GM19455 (cell line): ENCODE measurements around the gene OGG1.

Source experiments
- ATAC-seq: cut with Tn5 transposase; IDR thresholded peaks from one replicate; pipeline ENCODE4 v1.9.1; 2021; ENCODE audit not compliant: unreplicated experiment

OGG1 gene

DNA sequence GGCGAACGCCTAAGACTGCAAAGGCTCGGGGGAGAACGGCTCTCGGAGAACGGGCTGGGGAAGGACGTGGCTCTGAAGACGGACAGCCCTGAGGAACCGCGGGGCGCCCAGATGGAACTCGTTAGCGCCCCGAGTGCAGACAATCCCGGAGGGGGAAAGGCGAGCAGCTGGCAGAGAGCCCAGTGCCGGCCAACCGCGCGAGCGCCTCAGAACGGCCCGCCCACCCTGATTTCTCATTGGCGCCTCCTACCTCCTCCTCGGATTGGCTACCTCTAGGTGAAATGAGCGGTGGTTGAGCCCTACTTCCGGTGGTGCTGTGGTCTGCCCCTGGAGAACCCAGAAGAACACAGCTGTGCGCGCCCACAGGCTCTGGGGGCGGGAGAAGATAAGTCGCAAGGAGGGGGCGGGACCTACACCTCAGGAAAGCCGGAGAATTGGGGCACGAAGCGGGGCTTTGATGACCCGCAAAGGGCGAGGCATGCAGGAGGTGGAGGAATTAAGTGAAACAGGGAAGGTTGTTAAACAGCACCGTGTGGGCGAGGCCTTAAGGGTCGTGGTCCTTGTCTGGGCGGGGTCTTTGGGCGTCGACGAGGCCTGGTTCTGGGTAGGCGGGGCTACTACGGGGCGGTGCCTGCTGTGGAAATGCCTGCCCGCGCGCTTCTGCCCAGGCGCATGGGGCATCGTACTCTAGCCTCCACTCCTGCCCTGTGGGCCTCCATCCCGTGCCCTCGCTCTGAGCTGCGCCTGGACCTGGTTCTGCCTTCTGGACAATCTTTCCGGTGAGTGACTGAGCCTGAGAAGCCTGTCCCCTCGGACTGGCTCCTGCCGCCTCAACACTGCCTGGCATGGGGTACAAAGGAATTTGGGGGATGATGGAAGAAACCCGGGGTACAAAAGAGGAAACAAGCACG lies at the start of gene OGG1:
TSS of gene OGG1 (plus strand) at position 308 of the 911 bp plus-strand sequence. CDS start at position 643, 335 bp downstream.
- peak; percentile 92 for ATAC-seq

DNA sequence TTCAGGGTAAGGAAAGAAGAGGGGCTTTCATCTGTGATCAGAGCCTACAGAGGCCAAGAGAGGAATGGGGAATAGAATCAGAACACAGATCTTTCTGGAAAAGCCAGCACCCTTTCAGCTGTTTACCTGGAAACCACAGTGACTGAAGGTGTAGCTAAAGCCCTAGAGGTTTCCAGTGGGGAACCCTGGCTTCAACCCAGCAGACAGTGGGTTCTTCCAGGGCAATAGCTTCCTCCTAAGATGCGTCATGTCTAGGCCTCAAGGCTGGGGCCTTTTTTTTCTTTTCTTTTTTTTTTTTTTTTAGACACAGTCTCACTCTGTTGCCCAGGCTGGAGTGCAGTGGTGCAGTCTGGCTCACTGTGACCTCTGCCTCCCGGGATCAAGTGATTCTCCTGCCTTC lies 49.2 kb upstream of the OGG1 start:
- no peak for ATAC-seq

DNA sequence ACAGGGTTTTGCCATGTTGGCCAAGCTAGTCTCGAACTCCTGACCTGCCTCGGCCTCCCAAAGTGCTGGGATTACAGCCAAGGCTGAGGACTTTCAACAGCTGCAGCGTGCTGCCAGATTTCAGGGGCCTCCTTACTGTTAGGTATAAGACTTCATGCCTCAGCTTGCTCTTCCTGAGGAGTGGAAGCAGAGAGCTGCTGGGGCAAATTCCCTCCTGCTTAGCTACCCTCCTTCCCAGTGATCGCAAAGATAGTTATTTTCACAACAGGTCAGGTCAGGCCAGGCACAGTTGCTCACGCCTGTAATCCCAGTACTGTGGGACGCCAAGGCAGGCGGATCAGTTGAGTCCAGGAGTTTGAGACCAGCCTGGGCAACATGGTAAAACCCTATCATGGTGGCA lies 48.7 kb upstream of the OGG1 start:
- ATAC-seq = no peak

DNA sequence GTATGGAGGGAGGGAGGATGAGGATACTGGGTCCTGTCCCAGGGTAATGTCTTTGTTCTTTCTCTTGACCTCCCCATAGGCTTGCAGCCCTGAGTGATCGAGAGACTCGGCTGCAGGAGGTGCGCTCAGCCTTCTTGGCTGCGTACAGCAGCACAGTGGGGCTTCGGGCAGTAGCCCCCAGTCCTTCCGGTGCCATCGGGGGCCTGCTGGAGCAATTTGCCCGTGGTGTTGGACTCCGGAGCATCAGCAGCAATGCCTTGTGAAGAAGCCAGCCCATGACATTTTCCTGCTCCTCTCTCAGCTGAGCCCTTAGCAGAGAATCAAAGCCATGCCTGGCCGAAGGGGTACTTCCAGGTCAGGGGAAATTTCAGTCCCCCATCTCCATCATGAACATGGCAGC lies 48.0 kb upstream of the OGG1 start:
- ATAC-seq = no peak

DNA sequence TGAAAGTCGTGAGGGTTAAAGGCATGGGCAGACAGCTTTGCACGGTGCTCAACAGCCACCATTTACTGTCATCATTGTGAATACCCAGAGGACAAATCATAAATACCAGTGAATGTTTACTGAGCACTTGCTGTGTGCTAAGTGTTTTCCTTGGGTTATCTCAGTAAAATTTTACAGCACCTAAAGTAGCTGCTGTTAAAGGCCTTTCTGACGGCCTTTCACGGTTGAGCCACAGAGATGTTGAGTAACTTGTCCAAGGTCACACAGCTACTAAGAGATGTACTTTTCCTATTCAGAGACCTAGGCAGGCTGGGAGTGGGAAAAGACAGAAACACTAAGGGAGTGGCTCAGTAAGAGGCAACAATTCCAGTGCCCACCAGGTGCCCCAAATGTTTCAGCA lies 46.5 kb upstream of the OGG1 start:
- no peak for ATAC-seq

DNA sequence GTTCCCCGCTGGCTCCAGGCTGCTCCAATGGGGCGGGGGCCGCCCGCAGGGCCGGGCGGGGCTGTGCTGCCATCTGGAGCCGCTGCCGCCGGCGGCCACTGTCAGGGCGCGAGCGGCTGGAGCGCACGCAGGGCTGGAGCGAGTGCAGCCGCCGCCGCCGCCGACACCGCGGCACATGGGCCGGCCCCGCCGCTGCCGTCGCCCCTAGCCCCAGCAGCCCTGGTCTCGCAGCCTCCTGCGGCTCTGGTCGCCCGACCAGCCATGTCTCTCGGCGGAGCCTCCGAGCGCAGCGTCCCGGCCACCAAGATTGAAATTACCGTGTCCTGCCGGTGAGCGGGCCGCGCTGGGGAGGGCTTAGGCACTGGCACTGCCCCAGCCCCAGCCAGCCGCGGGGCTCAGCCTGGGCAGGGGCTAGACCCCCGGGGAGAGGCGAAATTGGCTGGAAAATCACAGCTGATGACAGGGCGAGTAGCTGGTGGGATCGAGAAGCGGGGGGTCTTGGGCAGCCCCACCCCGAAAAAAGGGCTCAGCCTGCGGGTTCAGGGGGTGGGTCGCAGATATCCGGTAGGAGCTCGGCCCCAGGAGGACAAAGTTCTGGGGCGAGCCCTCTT lies 45.9 kb upstream of the OGG1 start, which contains the start of gene CPNE9:
TSS of gene CPNE9 (plus strand) at position 98 of the 611 bp plus-strand sequence. CDS start at position 262, 164 bp downstream.
- no peak for ATAC-seq

DNA sequence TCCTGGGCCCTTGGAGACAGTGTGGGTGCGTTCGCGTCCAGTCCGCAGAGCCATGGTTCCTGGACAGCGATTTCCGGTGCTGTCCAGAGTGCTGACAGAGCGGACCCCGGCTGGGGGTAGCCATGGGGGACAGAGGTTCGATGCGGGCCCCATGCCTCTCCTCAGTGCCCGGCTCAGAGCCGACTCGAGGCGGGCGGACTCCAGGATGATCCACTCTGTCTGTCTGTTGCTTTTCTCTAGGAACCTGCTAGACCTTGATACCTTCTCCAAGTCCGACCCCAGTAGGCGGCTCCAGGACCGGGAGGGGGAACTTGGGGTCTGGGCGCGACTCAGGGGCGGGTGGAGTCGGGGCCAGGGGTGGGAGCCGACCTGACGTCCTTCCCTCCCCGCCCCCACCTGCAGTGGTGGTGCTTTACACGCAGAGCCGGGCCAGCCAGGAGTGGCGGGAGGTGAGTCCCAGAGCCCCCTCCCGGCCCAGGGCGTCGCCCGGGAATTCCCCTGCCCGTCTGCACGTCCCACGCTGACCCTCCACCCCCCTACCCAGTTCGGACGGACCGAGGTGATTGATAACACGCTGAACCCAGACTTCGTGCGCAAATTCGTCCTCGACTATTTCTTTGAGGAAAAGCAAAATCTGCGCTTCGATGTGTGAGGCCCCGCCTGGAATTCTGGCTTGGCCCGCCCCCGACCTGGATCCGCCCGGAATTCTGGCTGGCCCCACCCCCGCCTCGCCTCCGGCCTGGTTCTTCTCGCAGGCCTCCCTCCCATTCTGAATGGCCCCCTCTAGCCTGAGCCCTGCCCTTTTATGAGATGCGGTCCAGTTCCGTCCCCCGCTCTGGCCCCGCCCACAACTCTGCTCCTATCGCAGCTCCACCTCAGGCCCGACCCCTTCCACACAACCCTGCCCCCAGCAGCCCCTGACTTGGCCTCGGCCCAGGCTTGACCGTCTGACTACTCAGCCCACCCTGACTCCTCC lies 45.1 kb upstream of the OGG1 start:
- ATAC-seq = no peak

DNA sequence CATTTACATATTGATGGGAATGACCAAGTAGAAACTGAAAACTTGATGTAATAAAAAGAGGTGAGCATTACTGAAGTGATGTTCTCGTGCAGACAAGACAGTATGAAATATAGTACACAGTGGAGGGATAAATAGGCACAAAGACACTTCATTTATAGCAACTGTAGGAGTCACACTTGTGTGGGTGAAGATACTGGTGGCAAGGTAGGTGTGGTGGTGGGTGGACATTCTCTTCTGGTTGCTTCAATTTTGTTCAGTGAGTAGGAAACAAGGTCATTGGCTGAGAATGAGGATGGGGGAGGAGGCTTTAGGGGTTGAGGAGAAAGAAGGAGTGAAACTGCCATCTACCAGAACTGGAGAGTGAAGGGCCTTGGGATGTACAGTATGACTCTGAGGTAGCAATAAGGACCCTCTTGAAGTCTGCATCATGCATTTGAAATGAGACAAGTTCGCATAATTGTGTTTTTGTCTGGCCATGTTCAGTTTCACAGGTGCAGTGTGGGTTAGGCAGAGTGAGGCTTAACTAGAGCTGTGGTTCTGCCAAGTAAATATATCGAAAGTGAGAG lies 39.5 kb upstream of the OGG1 start:
- ATAC-seq = no peak

DNA sequence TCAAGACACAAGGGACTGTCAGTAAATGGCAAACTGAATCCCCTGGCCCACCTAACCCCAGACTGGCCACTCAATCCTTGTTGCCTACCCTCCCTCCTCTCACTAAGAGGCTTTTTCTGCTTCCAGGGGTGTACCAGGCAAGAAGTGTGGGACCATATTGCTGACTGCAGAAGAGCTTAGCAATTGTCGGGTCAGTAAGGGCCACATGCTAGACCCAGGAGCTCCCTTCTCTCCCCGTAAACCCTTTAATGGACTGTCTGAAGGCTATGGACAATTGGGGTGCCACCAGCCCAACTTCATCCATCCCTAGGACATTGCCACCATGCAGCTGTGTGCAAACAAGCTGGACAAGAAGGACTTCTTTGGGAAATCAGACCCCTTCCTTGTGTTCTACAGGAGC lies 37.3 kb upstream of the OGG1 start:
- ATAC-seq = no peak

DNA sequence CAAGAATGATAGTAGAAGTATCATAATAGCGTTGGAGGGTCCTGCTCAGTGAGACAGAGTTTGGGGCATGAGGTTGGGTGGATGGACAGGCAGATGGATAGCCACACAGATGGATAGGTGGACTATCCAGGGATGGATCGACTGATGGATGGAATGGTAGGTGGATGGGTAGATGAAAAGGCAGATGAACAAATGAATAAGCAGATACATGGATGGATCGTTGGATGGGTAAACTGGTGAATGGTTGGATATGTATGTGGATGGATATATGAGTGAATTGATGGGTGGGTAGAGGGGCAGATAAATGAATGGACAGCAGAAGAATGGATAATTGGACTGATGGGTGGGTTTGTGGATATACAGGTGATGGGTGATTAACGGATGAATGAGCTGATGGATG lies 36.6 kb upstream of the OGG1 start:
- no peak for ATAC-seq

DNA sequence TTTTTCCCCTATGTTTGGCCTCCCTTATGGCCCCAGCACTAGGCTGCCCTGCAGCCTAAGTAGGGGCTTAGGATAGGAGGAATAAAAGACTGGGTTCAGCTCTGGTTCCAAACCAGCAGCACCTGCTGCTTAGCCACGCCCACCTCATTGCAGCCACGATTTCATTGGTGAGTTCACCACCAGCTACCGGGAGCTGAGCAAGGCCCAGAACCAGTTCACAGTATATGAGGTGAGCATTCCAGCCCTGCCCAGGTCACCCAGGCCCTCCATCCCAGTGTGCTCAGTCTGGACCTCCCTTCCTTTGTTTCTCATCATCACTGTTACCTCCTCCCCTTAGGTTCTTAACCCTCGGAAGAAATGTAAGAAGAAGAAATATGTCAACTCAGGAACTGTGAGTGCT lies 34.6 kb upstream of the OGG1 start:
- no peak for ATAC-seq

DNA sequence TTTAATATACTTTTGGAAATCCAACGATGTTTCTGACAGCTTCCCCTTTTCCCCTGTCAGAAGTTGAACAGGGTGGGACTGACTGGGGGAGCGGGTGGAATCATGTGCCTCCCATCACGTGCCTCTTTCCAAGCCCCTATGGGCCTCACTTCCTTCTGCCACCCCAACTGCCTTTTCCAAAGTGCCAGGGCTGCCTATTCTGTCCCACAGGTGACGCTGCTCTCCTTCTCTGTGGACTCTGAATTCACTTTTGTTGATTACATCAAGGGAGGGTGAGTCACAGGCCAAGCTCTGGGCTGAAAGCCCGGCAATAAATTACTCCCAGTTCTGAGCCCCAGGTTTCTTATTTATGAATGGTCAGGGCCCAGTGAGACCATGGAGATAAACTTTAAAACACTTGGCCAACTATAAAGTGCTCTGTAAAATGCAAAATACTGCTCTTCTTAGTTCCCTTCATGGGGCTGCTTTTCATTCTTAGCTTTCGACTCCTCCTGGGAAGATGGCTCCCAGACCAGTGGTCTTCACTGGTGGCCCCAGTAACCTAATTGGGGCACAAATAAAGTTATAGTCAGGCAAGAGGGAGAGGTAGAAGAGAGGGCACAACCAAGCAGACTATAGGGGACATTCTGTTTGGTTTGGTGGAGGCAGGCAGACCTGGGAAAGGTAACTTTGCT lies 33.9 kb upstream of the OGG1 start:
- ATAC-seq = no peak

DNA sequence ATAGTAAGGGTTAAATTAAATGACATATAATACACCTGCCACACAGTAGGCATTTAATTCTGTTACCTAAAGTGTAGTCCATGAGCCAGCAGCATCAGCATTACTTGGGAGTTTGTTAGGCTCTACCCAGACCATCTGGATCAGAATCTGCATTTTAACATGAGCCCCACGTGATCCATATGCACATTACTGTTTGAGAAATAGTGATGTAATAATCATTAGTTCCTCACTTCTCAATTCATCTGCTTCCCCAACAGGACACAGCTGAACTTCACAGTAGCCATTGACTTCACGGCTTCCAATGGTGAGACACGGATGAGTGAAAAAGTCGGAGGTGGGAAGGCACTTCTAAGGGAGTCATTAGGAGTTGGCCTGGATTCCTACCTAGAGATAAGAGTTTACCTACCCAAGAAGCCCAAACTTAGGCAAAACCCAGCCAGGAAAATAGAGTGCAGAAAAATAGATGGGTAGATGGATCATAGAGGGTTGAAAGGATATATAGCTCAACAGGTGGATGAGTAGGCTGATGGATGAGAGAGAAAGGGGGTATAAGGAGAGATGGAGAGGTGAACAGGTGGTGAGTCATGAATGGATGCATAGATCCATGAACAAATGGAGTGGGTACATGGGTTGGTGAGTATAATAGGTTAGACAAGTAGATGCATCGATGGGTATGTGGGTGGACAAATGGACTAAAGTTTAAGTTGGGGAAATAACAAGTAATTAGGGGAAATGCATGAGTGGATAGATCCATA lies 32.8 kb upstream of the OGG1 start:
- ATAC-seq = no peak

DNA sequence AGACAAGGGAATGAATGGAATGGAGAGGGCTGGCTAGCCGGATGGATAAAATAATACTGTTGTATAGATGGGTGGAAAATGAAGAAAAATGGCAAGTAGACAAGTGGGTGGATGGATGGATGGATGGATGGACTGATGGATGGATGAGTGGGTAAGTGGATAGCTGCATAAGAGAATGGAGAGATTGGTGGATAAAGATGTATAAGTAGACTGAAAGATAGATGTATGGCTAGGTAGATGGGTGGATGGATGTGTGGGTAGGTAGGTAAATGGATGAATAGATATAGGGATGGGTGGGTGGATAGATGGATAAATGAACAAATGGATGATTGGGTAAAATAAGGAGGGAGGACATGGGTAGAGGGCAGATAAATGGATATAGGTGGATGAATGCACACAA lies 32.2 kb upstream of the OGG1 start:
- ATAC-seq = no peak

DNA sequence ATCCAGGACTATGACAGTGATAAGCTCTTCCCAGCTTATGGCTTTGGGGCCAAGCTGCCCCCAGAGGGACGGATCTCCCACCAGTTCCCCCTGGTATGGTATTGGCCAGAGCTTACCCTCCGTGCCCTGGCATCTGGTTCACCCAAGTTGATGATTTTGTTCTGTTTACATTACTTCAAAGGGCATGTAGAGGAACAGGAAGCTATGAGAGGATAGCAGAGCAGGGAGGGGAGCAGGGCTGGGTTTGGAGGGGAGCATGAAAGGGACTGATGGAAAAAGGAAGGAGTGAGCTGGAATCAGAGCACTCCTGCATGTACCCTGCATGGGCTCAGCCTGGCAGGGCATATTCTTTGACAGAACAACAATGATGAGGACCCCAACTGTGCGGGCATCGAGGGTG lies 31.6 kb upstream of the OGG1 start:
- no peak for ATAC-seq

DNA sequence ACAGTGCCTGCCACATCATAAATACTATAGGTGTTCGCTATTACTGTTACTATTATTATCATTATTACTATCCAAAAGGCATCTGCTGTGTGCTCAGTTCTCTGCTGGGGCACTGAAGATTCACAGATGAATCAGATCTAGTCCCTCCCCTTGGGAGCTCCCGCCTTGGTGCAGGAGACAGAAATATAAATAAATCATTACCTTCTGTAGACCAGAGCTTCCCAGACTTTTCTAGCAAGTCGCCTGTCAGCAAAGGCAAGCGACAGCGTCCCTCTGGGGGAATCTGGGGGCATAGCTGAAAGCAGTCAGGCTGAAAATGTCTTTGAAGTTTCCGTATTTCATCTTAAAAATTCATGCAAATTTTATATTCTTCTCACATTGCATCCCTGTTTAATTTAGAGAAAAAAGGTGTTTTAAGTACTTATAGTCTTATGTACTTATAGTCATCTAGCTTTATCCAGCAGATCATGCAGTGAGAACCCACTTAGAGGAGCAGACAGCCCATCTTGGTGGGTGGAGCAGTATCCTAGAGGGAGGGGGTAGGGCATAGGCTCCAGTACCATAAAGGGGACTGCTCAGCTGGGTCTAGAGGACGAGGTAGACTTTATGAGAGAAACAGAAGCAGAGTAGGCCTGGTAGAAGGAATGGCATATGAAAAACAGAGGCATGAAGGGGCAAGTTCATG lies 28.6 kb upstream of the OGG1 start:
- ATAC-seq = no peak

DNA sequence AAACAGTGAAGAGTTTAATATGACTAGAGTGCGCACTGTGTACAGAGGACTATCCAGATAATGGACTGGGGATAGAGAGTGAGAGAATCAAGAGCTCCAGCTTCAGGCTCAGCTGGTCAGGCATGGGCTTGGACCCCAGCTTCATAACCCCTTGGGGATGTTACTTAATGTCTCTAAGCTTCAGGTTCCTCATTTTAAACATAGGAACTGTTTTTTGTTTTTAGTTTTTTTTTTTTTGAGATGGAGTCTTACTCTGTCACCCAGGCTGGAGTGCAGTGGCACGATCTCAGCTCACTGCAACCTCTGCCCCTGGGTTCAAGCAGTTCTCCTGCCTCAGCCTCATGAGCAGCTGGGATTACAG lies 28.1 kb upstream of the OGG1 start:
- ATAC-seq = no peak

DNA sequence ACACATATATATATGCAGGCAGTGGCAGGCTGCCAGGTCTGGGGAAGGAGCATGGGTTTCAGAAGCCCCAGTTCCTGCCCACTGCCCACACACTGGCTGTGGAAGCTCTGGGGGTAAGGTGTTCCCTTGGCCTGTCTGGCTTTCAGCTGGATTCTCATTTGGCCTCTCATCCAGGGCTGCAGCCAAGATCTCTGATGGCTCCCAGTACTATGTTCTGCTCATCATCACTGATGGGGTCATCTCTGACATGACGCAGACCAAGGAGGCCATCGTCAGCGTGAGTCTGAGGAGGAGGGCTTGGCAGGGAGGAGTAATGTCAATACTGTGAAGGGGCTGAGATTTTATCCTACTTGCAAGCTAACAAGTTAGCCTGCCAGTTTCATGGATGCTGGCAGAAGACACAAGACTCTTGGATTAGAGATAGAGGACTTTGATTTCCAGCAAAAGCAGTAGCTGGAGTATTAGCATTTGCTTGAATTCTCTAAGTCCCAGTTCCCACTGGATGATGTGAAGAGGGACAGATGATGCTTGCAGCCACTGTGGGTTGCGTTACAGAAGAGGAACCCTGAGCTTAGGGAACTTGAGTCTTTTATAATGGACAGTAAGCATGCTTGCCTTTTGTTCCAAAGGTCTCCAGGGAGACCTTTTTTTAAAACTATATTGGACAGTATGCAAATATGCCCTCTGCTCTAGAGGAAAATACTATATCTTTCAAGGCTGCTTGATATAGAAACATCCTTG lies 23.8 kb upstream of the OGG1 start:
- no peak for ATAC-seq
